DND-41 (cell line): ENCODE results near the gene ZNF521.
"Not testable (repeated sequence)": the region's sequence is repeated elsewhere in the genome, so short reads cannot be mapped to it uniquely, and the experiment has no call there.

Experiments
- ATAC-seq: fragments of 200-7000 bp; cut with Tn5 transposase; 3 replicates; pipeline ENCODE4 v1.9.1; 2021; ENCODE audit warnings: low read depth; ENCODE audit not compliant: insufficient read depth
- DNase-seq: peaks from one replicate; pipeline ENCODE4 v3.0.0-alpha.2; 2020
- H2AFZ ChIP-seq: 2 replicates; pipeline ENCODE4 v1.6.0; 2012; ENCODE audit warnings: low read depth, low read length
- H3K27ac ChIP-seq: 2 replicates; pipeline ENCODE4 v1.5.1; 2012; ENCODE audit warnings: low read length, inconsistent platforms
- H3K27me3 ChIP-seq: fragments of 200-600 bp; sonication (generic); 2 replicates; pipeline ENCODE4 v1.6.0; 2012; ENCODE audit warnings: low read length, mild to moderate bottlenecking, inconsistent platforms; ENCODE audit not compliant: insufficient read depth, poor library complexity
- H3K36me3 ChIP-seq: 2 replicates; pipeline ENCODE4 v1.5.1; 2012; ENCODE audit warnings: low read length, inconsistent platforms; ENCODE audit not compliant: insufficient read depth
- H3K4me1 ChIP-seq: 2 replicates; pipeline ENCODE4 v1.5.1; 2012; ENCODE audit warnings: mild to moderate bottlenecking, low read length; ENCODE audit not compliant: insufficient read depth
- H3K4me2 ChIP-seq: 2 replicates; pipeline ENCODE4 v1.6.0; 2012; ENCODE audit warnings: mild to moderate bottlenecking, moderate library complexity, low read length, inconsistent platforms; ENCODE audit not compliant: insufficient read depth
- H3K4me3 ChIP-seq, 2 experiments: fragments of 200-600 bp in 1 of 2; shearing (Covaris generic) in 1 of 2; 2 replicates each; pipeline ENCODE4 v1.5.1; 2012 to 2016; ENCODE audit warnings: inconsistent platforms in 2 of 2, low read length in 2 of 2, mild to moderate bottlenecking in 2 of 2, low read depth in 1 of 2, moderate library complexity in 1 of 2
- H3K79me2 ChIP-seq: 2 replicates; pipeline ENCODE4 v1.6.0; 2012; ENCODE audit warnings: low read length, inconsistent platforms; ENCODE audit not compliant: insufficient read depth
- H3K9ac ChIP-seq: 2 replicates; pipeline ENCODE4 v1.6.0; 2012; ENCODE audit warnings: low read depth, mild to moderate bottlenecking, inconsistent platforms, low read length, moderate library complexity
- H3K9me3 ChIP-seq: 2 replicates; pipeline ENCODE4 v1.5.1; 2012; ENCODE audit warnings: low read length, moderate library complexity, mild to moderate bottlenecking, inconsistent platforms; ENCODE audit not compliant: insufficient read depth, severe bottlenecking
- H4K20me1 ChIP-seq: 2 replicates; pipeline ENCODE4 v1.6.0; 2012; ENCODE audit warnings: low read length; ENCODE audit not compliant: insufficient read depth
- EZH2 ChIP-seq: IDR thresholded peaks from 3 replicates; pipeline ENCODE4 v1.6.1; 2012; ENCODE audit warnings: borderline replicate concordance, low read depth, mild to moderate bottlenecking, moderate library complexity, low read length, inconsistent platforms; ENCODE audit not compliant: severe bottlenecking
- TF ChIP-seq, protein P1 (sequence below): IDR thresholded peaks from 2 replicates; pipeline ENCODE4 v1.5.1; 2012; ENCODE audit warnings: borderline replicate concordance, low read length, moderate library complexity, mild to moderate bottlenecking; ENCODE audit not compliant: poor library complexity, severe bottlenecking; ENCODE audit errors: extremely low read depth

The ZNF521 gene

DNA sequence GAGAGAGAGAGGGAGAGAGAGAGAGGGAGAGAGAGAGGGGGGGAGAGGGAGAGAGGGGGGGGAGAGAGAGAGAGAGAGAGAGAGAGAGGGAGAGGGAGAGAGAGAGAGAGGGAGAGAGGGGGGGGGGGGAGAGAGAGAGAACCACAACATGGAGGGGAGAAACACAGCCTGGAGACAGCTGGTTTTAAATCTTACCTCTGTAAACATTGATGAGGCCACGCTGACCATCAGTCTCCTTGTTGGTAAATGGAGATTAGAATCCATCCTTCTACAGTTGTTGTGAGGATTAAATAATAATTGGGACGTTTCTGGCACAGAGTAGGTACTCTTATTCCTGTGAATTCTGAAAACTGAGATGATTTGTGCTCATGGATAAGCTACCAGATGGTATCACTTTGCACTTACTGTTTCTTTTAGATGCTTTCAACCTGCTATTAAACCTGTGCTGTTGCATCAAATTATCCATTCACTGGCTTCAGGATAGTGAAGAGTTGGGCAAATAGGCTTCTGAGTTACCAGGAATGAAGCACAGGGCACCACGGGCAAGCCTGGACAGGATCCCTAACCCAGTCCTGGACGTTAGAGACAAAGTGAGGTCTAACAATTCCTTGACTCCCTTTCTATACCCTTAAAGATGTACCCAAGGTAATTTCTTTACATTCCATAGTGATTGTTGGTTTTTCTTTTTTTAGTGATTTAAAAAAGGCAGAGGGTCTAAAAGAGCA, 318.1 kb downstream of the ZNF521 start:
- Histone ChIP-seq H3K4me1 (no peaks in the 10 kb centered on the region), H3K9me3 (no peaks in the 10 kb centered on the region), H3K4me2 (no peak overlapping the region), H3K79me2 (no peaks in the 10 kb centered on the region), H3K36me3 (no peaks in the 10 kb centered on the region), H3K9ac (no peak overlapping the region), H3K27me3 (no peaks in the 10 kb centered on the region), H4K20me1 (no peaks in the 10 kb centered on the region), H2AFZ (no peak overlapping the region), H3K27ac (no peak overlapping the region), H3K4me3 (no peak overlapping the region)
- DNase-seq = no peak
- no peak for ATAC-seq
- TF ChIP-seq EZH2 = no peak
- TF ChIP-seq, protein P1, sequence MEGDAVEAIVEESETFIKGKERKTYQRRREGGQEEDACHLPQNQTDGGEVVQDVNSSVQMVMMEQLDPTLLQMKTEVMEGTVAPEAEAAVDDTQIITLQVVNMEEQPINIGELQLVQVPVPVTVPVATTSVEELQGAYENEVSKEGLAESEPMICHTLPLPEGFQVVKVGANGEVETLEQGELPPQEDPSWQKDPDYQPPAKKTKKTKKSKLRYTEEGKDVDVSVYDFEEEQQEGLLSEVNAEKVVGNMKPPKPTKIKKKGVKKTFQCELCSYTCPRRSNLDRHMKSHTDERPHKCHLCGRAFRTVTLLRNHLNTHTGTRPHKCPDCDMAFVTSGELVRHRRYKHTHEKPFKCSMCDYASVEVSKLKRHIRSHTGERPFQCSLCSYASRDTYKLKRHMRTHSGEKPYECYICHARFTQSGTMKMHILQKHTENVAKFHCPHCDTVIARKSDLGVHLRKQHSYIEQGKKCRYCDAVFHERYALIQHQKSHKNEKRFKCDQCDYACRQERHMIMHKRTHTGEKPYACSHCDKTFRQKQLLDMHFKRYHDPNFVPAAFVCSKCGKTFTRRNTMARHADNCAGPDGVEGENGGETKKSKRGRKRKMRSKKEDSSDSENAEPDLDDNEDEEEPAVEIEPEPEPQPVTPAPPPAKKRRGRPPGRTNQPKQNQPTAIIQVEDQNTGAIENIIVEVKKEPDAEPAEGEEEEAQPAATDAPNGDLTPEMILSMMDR = no peak

DNA sequence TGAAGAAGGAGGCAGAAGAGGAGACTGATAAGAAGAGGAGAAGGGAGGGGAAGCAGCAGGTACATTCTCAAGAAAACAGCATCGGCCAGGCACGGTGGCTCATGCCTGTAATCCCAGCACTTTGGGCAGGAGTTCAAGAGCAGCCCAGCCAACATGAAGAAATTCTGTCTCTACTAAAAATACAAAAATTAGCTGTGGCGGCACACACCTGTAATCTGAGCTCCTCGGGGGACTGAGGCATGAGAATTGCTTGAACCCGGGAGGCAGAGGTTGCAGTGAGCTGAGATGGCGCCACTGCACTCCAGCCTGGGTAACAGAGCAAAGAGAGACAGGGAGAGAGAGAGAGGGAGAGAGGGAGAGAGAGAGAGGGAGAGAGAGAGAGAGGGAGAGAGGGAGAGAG, 318.8 kb downstream of the ZNF521 start:
- H3K27me3 ChIP-seq, H3K4me1 ChIP-seq, H3K4me3 ChIP-seq, H3K9me3 ChIP-seq, H4K20me1 ChIP-seq, H3K27ac ChIP-seq, H3K4me2 ChIP-seq, H3K36me3 ChIP-seq, H3K79me2 ChIP-seq, H3K9ac ChIP-seq, ATAC-seq, DNase-seq, H2AFZ ChIP-seq: not testable (repeated sequence)

DNA sequence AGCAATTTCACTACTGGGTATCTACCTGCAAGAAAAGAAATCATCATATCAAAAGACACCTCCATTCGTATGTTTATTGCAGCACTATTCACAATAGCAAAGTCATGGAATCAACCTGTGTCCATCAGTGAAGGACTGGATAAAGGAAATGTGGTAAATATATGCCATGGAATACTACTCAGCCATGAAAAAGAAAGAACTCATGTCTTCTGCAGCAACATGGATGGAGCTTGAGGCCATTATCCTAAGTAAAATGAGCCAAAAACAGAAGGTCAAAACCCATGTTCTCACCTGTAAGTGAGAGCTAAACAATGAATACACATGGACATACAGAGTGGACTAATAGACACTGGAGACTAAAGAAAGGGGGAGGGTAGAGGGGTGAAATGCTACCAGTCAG, 322.2 kb downstream of the ZNF521 start:
- Histone ChIP-seq H3K4me3 (no peak overlapping the region), H2AFZ (no peak overlapping the region), H3K27ac (no peak overlapping the region), H3K9me3 (no peaks in the 10 kb centered on the region), H3K9ac (no peak overlapping the region), H3K27me3 (no peaks in the 10 kb centered on the region), H3K36me3 (no peaks in the 10 kb centered on the region), H4K20me1 (no peaks in the 10 kb centered on the region), H3K4me1 (no peaks in the 10 kb centered on the region), H3K4me2 (no peak overlapping the region), H3K79me2 (no peaks in the 10 kb centered on the region)
- no peak for DNase-seq
- no peak for TF ChIP-seq EZH2
- TF ChIP-seq, protein P1 = no peak
- no peak for ATAC-seq

DNA sequence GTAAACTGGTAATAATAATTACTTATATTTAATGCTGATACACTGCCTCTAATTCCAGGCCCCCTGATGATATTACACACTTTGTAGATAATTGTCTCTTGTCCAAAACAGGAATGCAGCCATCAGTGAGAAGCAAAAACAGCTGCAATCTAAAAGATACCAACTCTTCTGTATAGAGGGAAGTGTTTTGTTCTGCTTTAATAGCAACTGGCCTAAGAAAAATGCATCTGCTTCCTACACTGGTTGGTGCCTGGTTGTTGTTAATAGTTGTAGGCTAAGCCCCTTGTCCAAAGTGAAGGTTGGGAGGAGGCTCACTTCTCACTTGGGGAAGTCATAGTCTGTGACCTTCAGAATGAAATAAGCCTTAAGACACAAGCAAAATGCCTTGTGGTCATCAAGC, 332.0 kb downstream of the ZNF521 start:
- Histone ChIP-seq H3K36me3 (no peaks in the 10 kb centered on the region), H3K4me3 (no peak overlapping the region), H3K9me3 (no peaks in the 10 kb centered on the region), H4K20me1 (no peaks in the 10 kb centered on the region), H3K4me1 (no peaks in the 10 kb centered on the region), H3K9ac (no peak overlapping the region), H3K27me3 (no peaks in the 10 kb centered on the region), H3K79me2 (no peaks in the 10 kb centered on the region), H2AFZ (no peak overlapping the region), H3K27ac (no peak overlapping the region), H3K4me2 (no peak overlapping the region)
- ATAC-seq (no peak), DNase-seq (no peak)
- TF ChIP-seq, protein P1 = no peak
- TF ChIP-seq EZH2 = no peak
